ENCODE results near the gene ZNF366. TPM values are rescaled to one million over a fixed set of nuclear protein-coding genes. Genes with fewer than 3 reads are reported as not detected.

ZNF366 gene
- total and polyA plus RNA-seq, 2 of the 13 experiments (the other 11 are each of a cell fraction or from before 2014, with no cell fraction given), result not detected

DNA sequence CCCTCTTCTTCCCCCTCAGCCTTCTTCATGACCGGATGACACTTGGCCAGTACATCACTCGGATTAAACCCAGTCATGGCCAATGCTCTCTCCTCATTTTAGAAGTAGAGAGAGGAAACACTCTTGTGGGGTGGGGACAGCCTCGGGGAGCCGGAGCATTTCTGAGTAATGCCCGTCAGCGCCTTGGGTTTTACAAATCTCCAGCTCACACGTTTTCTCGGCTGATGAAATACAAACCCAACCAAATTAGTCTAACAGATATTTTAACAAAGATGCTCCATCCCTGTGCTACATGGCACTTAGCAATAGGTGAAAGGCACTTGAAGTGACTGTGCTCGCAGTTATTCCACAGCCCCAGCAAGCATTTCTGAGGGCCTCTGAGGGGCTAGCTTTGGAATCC, 51.7 kb downstream of the ZNF366 start:
- Histone ChIP-seq H3K4me1 (ENCODE audit: insufficient read depth, low read length) (no peaks in the 10 kb centered on the region), H2AFZ (ENCODE audit: low read length) (no peak overlapping the region), H3K27me3 (ENCODE audit: control insufficient read depth in 1 of 2, insufficient read depth in 2 of 2, low read length in 2 of 2) (peaks cover 2 to 21% of the 10 kb centered on the region in 2 experiments; a peak in 4 of 5 replicates), H3K27ac (ENCODE audit: extremely low read length, insufficient read depth, low read length) (no peak overlapping the region), H3K79me2 (ENCODE audit: insufficient read depth, low read length) (no peaks in the 10 kb centered on the region), H3K4me3 (replicated peaks in 1 of 3; ENCODE audit: insufficient read depth in 1 of 3, low read depth in 2 of 3, low read length in 3 of 3) (no peak overlapping the region), H4K20me1 (ENCODE audit: insufficient read depth, low read length) (no peaks in the 10 kb centered on the region), H3K36me3 (replicated peaks in 1 of 2; ENCODE audit: control insufficient read depth in 1 of 2, insufficient read depth in 2 of 2, low read length in 2 of 2) (no peaks in the 10 kb centered on the region), H3K9me3 (ENCODE audit: low read length) (no peaks in the 10 kb centered on the region), H3K4me2 (ENCODE audit: low read depth, low read length) (no peak overlapping the region), H3K9ac (ENCODE audit: insufficient read depth, low read depth, low read length) (no peak overlapping the region)
- no peak for FAIRE-seq
- no TSS peak for BruUV-seq (replicated peaks)
- CTCF ChIA-PET (ENCODE audit: low intra/inter-chr PET ratio, low total read pairs), result no interaction called here
- POLR2A ChIA-PET, result no interaction called here
- in situ Hi-C loops (cut with HindIII; ENCODE audit: extremely low pct_ligation_motif_present, low pct_unique_long_range_greater_than_20kb), result no loop called here
- no peak for DNase-seq (ENCODE audit: low spot score)
- ATAC-seq, result no peak
- intact Hi-C loops (cut with micrococcal nuclease; ENCODE audit: unreplicated experiment), result no loop called here
- TF ChIP-seq NPAS2 (CRISPR knock-in tag; IDR thresholded peaks at IDR 0.05; ENCODE audit: borderline replicate concordance) (no peak), PAF1 (CRISPR knock-in tag; IDR thresholded peaks at IDR 0.05) (no peak), TAF1 (CRISPR knock-in tag; IDR thresholded peaks at IDR 0.05) (no peak), ZNF367 (CRISPR knock-in tag; IDR thresholded peaks at IDR 0.05; ENCODE audit: borderline replicate concordance) (no peak)
- TF ChIP-seq, protein P1, sequence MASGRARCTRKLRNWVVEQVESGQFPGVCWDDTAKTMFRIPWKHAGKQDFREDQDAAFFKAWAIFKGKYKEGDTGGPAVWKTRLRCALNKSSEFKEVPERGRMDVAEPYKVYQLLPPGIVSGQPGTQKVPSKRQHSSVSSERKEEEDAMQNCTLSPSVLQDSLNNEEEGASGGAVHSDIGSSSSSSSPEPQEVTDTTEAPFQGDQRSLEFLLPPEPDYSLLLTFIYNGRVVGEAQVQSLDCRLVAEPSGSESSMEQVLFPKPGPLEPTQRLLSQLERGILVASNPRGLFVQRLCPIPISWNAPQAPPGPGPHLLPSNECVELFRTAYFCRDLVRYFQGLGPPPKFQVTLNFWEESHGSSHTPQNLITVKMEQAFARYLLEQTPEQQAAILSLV (CRISPR knock-in tag; IDR thresholded peaks at IDR 0.05; ENCODE audit: borderline replicate concordance), result no peak
- TF ChIP-seq, protein P2, sequence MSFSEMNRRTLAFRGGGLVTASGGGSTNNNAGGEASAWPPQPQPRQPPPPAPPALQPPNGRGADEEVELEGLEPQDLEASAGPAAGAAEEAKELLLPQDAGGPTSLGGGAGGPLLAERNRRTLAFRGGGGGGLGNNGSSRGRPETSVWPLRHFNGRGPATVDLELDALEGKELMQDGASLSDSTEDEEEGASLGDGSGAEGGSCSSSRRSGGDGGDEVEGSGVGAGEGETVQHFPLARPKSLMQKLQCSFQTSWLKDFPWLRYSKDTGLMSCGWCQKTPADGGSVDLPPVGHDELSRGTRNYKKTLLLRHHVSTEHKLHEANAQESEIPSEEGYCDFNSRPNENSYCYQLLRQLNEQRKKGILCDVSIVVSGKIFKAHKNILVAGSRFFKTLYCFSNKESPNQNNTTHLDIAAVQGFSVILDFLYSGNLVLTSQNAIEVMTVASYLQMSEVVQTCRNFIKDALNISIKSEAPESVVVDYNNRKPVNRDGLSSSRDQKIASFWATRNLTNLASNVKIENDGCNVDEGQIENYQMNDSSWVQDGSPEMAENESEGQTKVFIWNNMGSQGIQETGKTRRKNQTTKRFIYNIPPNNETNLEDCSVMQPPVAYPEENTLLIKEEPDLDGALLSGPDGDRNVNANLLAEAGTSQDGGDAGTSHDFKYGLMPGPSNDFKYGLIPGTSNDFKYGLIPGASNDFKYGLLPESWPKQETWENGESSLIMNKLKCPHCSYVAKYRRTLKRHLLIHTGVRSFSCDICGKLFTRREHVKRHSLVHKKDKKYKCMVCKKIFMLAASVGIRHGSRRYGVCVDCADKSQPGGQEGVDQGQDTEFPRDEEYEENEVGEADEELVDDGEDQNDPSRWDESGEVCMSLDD (CRISPR knock-in tag; IDR thresholded peaks at IDR 0.05; ENCODE audit: borderline replicate concordance), result no peak
- 49% methylated on average over 9 of the region's 9 CpGs for WGBS (ENCODE audit: low lambda C conversion rate)

All from HepG2 (cell line).